ENCODE results near the gene PNPLA7.
"Not testable (repeated sequence)": the region's sequence is repeated elsewhere in the genome, so short reads cannot be mapped to it uniquely, and the experiment has no call there.

PNPLA7 gene

GRCh38 chr9:137511758-137512463, 38.3 kb downstream of the PNPLA7 start:
- DNase-seq: no peak

- not testable (repeated sequence) for DNase-seq
Measured at GRCh38 chr9:137511126-137511525, 39.1 kb downstream of the PNPLA7 start.

- DNase-seq: no peak
Measured at GRCh38 chr9:137509198-137509597, 41.0 kb downstream of the PNPLA7 start.

GRCh38 chr9:137506702-137507171, 43.5 kb downstream of the PNPLA7 start:
- no peak for DNase-seq

- DNase-seq: no peak
Measured at GRCh38 chr9:137506274-137506673, 43.9 kb downstream of the PNPLA7 start.

- no peak for DNase-seq
Measured at GRCh38 chr9:137505421-137506140, 44.6 kb downstream of the PNPLA7 start.

- no peak for DNase-seq
Measured at GRCh38 chr9:137504432-137504777, 45.8 kb downstream of the PNPLA7 start.

DNA sequence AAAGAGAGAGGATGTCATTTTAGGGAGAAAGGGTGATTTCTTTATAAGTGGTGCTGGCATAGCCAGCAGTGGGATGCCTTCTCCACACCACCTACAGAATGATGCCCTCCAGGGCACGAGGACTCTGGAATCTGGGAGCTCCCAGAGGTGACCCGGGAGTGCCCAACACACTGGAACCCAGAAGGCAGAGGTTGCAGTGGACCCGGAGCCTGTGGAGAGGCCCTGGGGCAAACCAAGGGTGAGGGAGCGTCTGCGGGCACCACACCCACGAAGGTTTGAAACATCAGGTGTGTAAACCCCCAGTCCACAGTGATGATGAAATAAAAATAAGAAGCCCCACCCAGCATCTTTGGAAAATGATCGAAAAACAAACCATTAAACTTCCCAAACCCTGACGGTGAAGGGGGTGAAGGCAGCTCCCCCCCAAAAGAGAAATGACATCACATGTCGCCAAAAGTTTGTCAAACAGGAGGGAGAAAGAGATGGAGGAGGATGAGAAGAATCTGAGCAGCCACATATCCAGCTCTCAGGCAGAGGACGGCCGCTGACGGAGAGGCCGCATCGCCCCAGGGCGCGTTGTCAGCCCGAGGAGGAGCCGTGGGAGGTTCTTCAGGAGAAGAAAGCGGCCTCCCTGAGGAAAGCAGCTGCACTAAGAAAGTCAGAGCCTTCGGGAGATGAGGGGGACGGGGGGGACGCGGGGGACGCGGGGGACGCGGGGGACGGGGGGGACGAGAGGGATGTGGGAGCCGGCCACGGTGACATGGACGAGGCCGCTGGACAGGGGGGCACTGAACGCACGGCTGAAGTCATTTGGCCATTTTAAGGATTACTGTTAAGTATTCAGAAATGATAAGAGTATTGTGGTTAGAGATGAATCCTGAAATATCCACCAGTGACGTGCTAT, 47.9 kb downstream of the PNPLA7 start:
- no peak for DNase-seq

GRCh38 chr9:137501457-137501856, 48.7 kb downstream of the PNPLA7 start:
- no peak for DNase-seq

DNA sequence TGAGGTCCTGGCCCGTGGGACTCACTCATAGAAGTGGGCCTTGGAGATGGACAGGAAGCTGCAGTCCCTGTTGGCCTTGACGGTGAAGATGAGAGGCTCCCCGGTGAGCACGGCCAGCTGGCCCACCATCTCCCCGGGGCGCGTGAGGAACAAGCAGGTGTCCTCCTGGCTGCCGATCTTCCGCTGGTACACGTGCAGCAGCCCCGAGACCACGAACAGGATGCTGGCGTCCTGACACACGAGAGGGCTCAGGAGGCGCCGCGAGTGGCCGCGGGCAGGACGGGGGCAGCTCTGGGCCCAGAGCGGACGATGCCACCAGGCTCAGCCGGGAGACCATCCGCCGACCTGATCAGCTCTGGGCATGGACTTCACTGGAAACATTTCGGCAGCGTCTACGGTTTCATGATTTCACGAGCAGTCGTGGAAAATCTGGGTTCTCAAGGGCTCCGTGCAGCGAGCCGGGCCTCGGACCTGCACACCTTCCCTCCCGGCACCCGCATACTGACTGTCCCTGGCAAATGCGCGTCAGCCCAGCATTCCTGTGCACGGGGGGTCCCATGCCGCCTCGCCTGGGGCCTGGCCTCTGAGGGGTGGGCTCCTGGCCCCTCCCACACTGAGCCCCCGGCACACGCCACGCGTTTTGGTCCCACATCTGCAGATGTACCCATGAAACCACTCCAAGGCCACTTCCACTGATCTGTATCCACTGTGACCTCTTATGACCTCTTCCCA, 49.4 kb downstream of the PNPLA7 start:
- DNase-seq: no peak

GRCh38 chr9:137499858-137500661, 50.1 kb downstream of the PNPLA7 start:
- no peak for DNase-seq

- DNase-seq: no peak
Measured at GRCh38 chr9:137499416-137499815, 50.8 kb downstream of the PNPLA7 start.

DNA sequence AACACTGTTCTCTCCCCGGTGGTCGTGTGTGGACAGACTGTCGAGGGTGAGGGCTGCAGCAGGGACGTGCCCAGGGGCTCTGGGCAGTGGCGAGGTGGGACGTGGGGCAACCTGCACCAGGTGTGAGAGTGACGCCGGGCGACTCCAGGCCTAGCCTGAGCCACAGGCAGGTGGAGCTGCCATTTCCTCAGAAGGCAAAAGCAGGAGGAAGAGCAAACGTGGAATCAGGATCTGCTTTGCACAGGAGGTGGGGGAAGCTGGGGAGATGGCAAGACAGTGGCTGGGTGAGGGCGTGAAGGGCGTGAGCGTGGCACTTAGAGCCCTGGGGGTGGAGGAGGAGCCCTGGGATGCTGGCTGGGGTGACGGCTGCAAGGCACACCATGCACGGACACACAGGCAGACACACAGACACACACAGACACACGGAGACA, 51.5 kb downstream of the PNPLA7 start:
- DNase-seq: no peak

DNA sequence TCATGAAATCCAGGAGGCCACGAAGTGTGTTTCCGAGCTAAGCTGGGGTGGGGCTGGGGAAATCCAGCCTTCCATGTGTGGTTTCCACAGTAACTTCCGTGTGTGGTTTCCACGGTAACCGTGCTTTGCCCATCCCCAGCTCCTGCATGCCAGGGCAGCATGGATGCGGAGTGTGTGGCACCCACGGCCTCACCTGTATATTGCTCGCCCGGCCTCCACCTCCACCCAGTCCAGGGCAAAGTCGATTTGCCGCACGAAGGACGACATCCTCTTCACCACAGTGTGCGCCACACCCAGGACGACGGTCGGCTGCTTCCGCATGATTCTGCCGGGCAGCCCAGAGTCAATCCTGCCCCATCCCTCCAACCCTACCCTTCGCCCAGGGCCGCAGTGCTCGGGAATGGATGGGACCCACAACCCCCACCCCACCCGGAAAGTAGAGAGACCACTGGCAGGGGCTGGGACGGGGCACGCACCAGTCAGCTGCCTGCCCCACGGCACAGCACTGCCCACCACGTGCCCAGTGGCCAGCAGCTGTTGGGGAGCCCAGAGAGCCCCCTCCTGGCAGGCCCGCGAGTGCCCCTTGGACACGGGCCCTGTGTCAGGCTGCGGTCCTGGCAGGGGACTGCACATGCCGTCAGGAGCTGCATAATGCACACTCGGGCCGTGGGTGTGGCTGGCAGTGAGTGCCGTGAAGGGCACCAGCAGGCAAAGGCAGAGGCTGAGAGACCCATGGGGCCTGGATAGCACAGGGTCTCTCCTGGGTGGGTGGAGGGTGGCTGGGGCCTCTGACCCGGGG, 52.1 kb downstream of the PNPLA7 start:
- no peak for DNase-seq

- DNase-seq: no peak
Measured at GRCh38 chr9:137496601-137497375, 53.4 kb downstream of the PNPLA7 start.

- no peak for DNase-seq
Measured at GRCh38 chr9:137494550-137495351, 55.5 kb downstream of the PNPLA7 start.

GRCh38 chr9:137494104-137494544, 56.1 kb downstream of the PNPLA7 start:
- no peak for DNase-seq

- no peak for DNase-seq
Measured at GRCh38 chr9:137493364-137494103, 56.7 kb downstream of the PNPLA7 start.

All from GDM1 (cell line).